Stimulated activated naive CD8-positive, alpha-beta T cell treated with anti-CD3 and anti-CD28 coated beads, Interleukin-15, amount 100 ng/mL, for 72 hours (primary cell): Measurements from ENCODE around the gene POLL.
"Not testable (repeated sequence)": the region's sequence is repeated elsewhere in the genome, so short reads cannot be mapped to it uniquely, and the experiment has no call there.

Experiments
- ATAC-seq: fragments of 150-1000 bp; cut with Tn5 transposase; 2 replicates; pipeline ENCODE4 v1.10.0; 2021; ENCODE audit warnings: mild to moderate bottlenecking, moderate library complexity
- DNase-seq, 2 donors: peaks; one replicate each; pipeline ENCODE4 v3.0.0; 2021 to 2022
- H3K27ac Mint-ChIP-seq, 2 donors: one replicate each; pipeline ENCODE4 v1.8.0; 2022; ENCODE audit warnings: mild to moderate bottlenecking in 2 of 2, mixed read lengths in 2 of 2, moderate library complexity in 2 of 2
- H3K27me3 Mint-ChIP-seq: one replicate; pipeline ENCODE4 v1.8.0; 2022; ENCODE audit warnings: mixed read lengths
- H3K4me1 Mint-ChIP-seq: one replicate; pipeline ENCODE4 v1.8.0; 2022; ENCODE audit warnings: mild to moderate bottlenecking, mixed read lengths
- H3K4me3 Mint-ChIP-seq, 2 donors: one replicate each; pipeline ENCODE4 v1.8.0; 2022; ENCODE audit warnings: mild to moderate bottlenecking in 2 of 2, mixed read lengths in 2 of 2, moderate library complexity in 1 of 2
- H3K9me3 Mint-ChIP-seq, 2 donors: one replicate each; pipeline ENCODE4 v1.8.0; 2022; ENCODE audit warnings: mixed read lengths in 2 of 2

POLL gene

GRCh38 chr10:101587725-101588653, at the start of gene POLL, which contains the start of gene DPCD:
POLL (minus strand) TSS chr10:101588257; CDS start chr10:101587360, 897 bp downstream.
DPCD (plus strand) TSS chr10:101588321; CDS start chr10:101588337, 16 bp downstream.
- peaks cover 27% of the 10 kb centered on the region for H3K4me1 Mint-ChIP-seq
- H3K4me3 Mint-ChIP-seq, result peak within 1 kb of the TSS; percentile 96 to 98
- peak within 1 kb of the TSS; percentile 91 to 93 for H3K27ac Mint-ChIP-seq
- no peaks in the 10 kb centered on the region for H3K27me3 Mint-ChIP-seq
- DNase-seq (peak; percentile 82 to 90), ATAC-seq (peak; percentile 98)
- H3K9me3 Mint-ChIP-seq, result no peaks in the 10 kb centered on the region

GRCh38 chr10:101633510-101633909, 45.5 kb upstream of the POLL start:
- H3K4me3 Mint-ChIP-seq, DNase-seq, H3K27ac Mint-ChIP-seq, H3K9me3 Mint-ChIP-seq, H3K27me3 Mint-ChIP-seq, ATAC-seq: not testable (repeated sequence)
- peaks cover 12% of the 10 kb centered on the region for H3K4me1 Mint-ChIP-seq

GRCh38 chr10:101631821-101632475, 43.9 kb upstream of the POLL start:
- Mint-ChIP-seq H3K4me3 (no peak overlapping the region), H3K9me3 (no peaks in the 10 kb centered on the region), H3K4me1 (peaks cover 12% of the 10 kb centered on the region), H3K27me3 (no peaks in the 10 kb centered on the region), H3K27ac (no peak overlapping the region)
- no peak for DNase-seq
- no peak for ATAC-seq

- peaks cover 8% of the 10 kb centered on the region for H3K4me1 Mint-ChIP-seq
- no peak overlapping the region for H3K4me3 Mint-ChIP-seq
- no peak for ATAC-seq
- H3K9me3 Mint-ChIP-seq, result no peaks in the 10 kb centered on the region
- DNase-seq, result no peak
- no peaks in the 10 kb centered on the region for H3K27me3 Mint-ChIP-seq
- no peak overlapping the region for H3K27ac Mint-ChIP-seq
Measured at GRCh38 chr10:101630633-101630920, 42.5 kb upstream of the POLL start.

- no peak for ATAC-seq
- Mint-ChIP-seq H3K9me3 (no peaks in the 10 kb centered on the region), H3K4me1 (peaks cover 6% of the 10 kb centered on the region), H3K27me3 (no peaks in the 10 kb centered on the region), H3K4me3 (no peak overlapping the region), H3K27ac (no peak overlapping the region)
- no peak for DNase-seq
Measured at GRCh38 chr10:101629837-101630632, 42.0 kb upstream of the POLL start.

- Mint-ChIP-seq H3K9me3 (no peaks in the 10 kb centered on the region), H3K27ac (no peak overlapping the region), H3K4me1 (no peaks in the 10 kb centered on the region), H3K4me3 (no peak overlapping the region), H3K27me3 (no peaks in the 10 kb centered on the region)
- ATAC-seq (no peak), DNase-seq (no peak)
Measured at GRCh38 chr10:101625821-101626412, 37.9 kb upstream of the POLL start.

- H3K27me3 Mint-ChIP-seq, result no peaks in the 10 kb centered on the region
- DNase-seq (no peak), ATAC-seq (no peak)
- H3K4me1 Mint-ChIP-seq, result no peaks in the 10 kb centered on the region
- H3K4me3 Mint-ChIP-seq, result no peak overlapping the region
- H3K27ac Mint-ChIP-seq, result peak overlapping the region in 1 of 2 donors; percentile 2
- H3K9me3 Mint-ChIP-seq, result no peaks in the 10 kb centered on the region
Measured at GRCh38 chr10:101624526-101625102, 36.6 kb upstream of the POLL start.

GRCh38 chr10:101623528-101623927, 35.5 kb upstream of the POLL start:
- H3K4me1 Mint-ChIP-seq, result no peaks in the 10 kb centered on the region

GRCh38 chr10:101619983-101620382, 31.9 kb upstream of the POLL start:
- ATAC-seq (no peak), DNase-seq (no peak)
- Mint-ChIP-seq H3K4me3 (no peak overlapping the region), H3K4me1 (no peaks in the 10 kb centered on the region), H3K27ac (peak overlapping the region in 1 of 2 donors; percentile 9), H3K27me3 (no peaks in the 10 kb centered on the region), H3K9me3 (no peaks in the 10 kb centered on the region)

More at GRCh38 chr10:101623528-101623927, 35.5 kb upstream of the POLL start:
- no peaks in the 10 kb centered on the region for H3K9me3 Mint-ChIP-seq
- ATAC-seq (no peak), DNase-seq (no peak)
- H3K27me3 Mint-ChIP-seq, result no peaks in the 10 kb centered on the region
- H3K4me3 Mint-ChIP-seq, result no peak overlapping the region
- H3K27ac Mint-ChIP-seq, result no peak overlapping the region

GRCh38 chr10:101618871-101619270, 30.8 kb upstream of the POLL start:
- no peaks in the 10 kb centered on the region for H3K27me3 Mint-ChIP-seq
- no peak for DNase-seq
- ATAC-seq, result no peak
- no peak overlapping the region for H3K27ac Mint-ChIP-seq
- no peaks in the 10 kb centered on the region for H3K9me3 Mint-ChIP-seq
- no peak overlapping the region for H3K4me3 Mint-ChIP-seq
- no peaks in the 10 kb centered on the region for H3K4me1 Mint-ChIP-seq

- Mint-ChIP-seq H3K27ac (peak overlapping the region in 1 of 2 donors; percentile 59), H3K9me3 (no peaks in the 10 kb centered on the region), H3K4me1 (no peaks in the 10 kb centered on the region), H3K4me3 (no peak overlapping the region), H3K27me3 (no peaks in the 10 kb centered on the region)
- DNase-seq (no peak), ATAC-seq (no peak)
Measured at GRCh38 chr10:101617824-101618568, 29.9 kb upstream of the POLL start.

GRCh38 chr10:101617102-101617823, 29.2 kb upstream of the POLL start:
- ATAC-seq, result no peak
- no peaks in the 10 kb centered on the region for H3K9me3 Mint-ChIP-seq
- H3K27me3 Mint-ChIP-seq, result no peaks in the 10 kb centered on the region
- H3K4me3 Mint-ChIP-seq, result no peak overlapping the region
- peak overlapping the region in 1 of 2 donors; percentile 59 for H3K27ac Mint-ChIP-seq
- peaks cover under 1% of the 10 kb centered on the region for H3K4me1 Mint-ChIP-seq
- no peak for DNase-seq

- ATAC-seq (no peak), DNase-seq (no peak)
- H3K27me3 Mint-ChIP-seq, result no peaks in the 10 kb centered on the region
- no peaks in the 10 kb centered on the region for H3K9me3 Mint-ChIP-seq
- no peak overlapping the region for H3K4me3 Mint-ChIP-seq
- peaks cover 7% of the 10 kb centered on the region for H3K4me1 Mint-ChIP-seq
- no peak overlapping the region for H3K27ac Mint-ChIP-seq
Measured at GRCh38 chr10:101616415-101617101, 28.5 kb upstream of the POLL start.
